Measurements from ENCODE around the gene DLGAP1.

DNA sequence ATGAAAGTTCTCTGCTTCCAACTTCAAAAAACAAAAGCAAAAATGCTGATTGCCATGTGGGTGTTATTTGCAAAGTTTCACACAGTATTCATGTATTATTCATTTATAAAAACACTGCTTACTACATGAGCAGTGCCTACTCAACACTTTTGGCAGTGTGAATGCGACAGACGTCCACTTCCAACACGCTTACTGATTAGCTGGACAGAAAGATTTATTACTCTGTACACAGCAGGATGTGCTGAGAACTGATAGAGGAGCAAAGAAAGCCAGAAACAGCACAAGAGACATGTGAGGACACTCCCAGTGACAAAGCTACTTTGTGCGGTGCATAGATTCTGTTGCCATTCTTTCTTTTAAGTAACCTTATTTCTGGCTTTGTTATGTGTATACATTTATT is 258.8 kb downstream of the DLGAP1 start:
- TF ChIP-seq SIN3A (IDR thresholded peaks at IDR 0.05; ENCODE audit: borderline replicate concordance, low read depth, low read length) = no peak
- TF ChIP-seq CTCF (IDR thresholded peaks at IDR 0.05) = no peak
- no peak for TF ChIP-seq FOSL2 (IDR thresholded peaks at IDR 0.05; ENCODE audit: borderline replicate concordance, low read depth)
- no peak for TF ChIP-seq TEAD4 (IDR thresholded peaks at IDR 0.05; ENCODE audit: borderline replicate concordance, insufficient read depth)
- TF ChIP-seq YY1 (IDR thresholded peaks at IDR 0.05; ENCODE audit: low read depth) = no peak
- no peak for TF ChIP-seq EP300 (IDR thresholded peaks at IDR 0.05; ENCODE audit: borderline replicate concordance in 1 of 2, low read depth in 1 of 2, low read length in 1 of 2)
- TF ChIP-seq MXI1 (IDR thresholded peaks at IDR 0.05; ENCODE audit: low read depth, low read length) = no peak
- TF ChIP-seq SMC3 (IDR thresholded peaks at IDR 0.05; ENCODE audit: low read depth, low read length) = no peak
- TF ChIP-seq, protein P1, sequence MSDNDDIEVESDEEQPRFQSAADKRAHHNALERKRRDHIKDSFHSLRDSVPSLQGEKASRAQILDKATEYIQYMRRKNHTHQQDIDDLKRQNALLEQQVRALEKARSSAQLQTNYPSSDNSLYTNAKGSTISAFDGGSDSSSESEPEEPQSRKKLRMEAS (IDR thresholded peaks at IDR 0.05; ENCODE audit: low read depth) = no peak
- TF ChIP-seq JUND (IDR thresholded peaks at IDR 0.05) = no peak
- TF ChIP-seq REST (IDR thresholded peaks at IDR 0.05; ENCODE audit: low read depth, low read length) = no peak
- no peak for TF ChIP-seq NRF1 (IDR thresholded peaks at IDR 0.05; ENCODE audit: low read depth, low read length)
